GM19025 (cell line): ENCODE data around the gene GUCY1A2.

Source experiments
- ATAC-seq: cut with Tn5 transposase; IDR thresholded peaks from one replicate; pipeline ENCODE4 v1.9.1; 2021; ENCODE audit warnings: mild to moderate bottlenecking, low read depth, moderate library complexity; ENCODE audit not compliant: unreplicated experiment

GUCY1A2 gene

DNA sequence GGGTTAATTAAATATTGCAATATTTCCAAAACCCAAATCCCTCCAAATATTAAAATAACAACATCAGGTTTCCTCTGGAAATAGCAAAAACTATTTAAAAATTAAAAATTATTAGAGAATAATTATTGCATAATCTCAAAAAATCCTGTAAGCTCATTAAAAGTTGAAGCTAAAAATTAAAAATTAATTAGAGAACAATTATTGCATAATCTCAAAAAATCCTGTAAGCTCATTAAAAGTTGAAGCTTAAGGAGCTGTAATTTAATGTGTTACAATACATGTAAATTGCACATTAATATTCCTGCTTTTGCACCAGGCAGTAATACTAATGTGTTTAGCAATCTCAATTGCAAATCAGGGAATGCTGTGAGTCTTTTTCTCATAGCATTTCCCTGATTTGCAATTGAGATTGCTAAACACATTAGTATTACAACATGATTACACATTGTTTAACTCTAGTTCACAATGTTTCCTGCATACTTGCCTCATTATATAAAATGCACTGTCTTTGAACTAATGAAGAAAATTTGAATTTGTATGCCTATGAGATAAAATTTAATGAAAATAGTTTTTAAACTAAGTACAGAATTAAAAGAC, 247.7 kb downstream of the GUCY1A2 start:
- no peak for ATAC-seq

DNA sequence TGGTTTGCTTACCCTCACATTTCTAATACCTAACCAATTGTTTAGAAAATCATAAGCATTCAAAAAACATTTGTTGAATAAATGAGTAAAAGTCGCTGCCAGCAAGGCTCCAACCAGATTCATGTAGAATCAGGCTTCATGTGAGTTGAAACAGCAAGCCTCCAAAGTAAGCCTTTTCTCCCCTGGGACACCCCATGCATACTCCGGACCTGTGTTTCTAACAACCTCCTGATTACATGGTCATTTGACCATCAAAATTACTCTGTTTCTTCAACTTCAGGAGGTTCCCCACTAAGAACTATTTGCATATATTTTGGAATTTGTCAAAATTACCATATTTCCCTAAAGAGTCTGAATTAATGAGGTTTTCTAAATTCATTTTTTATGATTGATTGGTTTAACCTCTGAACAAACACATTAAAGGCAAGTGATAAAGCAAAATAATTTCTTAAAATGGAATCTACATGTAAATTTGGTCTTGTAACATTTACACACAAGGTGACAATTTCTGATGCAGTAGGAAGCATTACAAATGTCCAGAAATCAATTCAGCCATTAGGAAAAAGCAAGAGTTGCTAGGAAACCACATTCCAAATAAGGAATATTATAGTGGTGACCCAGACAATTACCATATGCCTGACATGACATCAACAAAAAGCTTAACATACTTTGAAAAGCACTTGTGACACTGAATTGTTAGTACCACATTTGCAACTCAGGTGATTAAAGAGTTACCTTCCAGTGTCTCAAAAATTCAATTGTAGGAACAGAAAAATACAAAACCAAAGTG, 252.6 kb downstream of the GUCY1A2 start:
- no peak for ATAC-seq

DNA sequence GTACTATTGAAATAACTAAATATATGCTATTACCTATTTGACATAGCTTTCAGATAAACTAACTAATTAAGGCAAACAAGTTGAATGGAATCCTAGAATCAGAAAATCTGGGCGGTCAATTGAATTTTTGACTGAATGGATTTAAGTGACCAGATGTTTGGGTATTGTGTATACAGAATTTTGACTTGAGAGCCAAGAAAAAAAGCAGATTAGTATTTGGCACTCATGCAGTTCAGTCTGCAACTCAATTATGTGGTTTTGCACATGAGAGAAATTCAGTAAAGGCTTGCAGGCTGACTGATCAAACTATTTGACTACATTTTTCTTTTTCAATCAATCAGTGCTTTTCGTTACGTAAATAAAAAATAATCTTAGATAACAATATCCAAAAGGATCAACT, 254.8 kb downstream of the GUCY1A2 start:
- ATAC-seq: no peak

DNA sequence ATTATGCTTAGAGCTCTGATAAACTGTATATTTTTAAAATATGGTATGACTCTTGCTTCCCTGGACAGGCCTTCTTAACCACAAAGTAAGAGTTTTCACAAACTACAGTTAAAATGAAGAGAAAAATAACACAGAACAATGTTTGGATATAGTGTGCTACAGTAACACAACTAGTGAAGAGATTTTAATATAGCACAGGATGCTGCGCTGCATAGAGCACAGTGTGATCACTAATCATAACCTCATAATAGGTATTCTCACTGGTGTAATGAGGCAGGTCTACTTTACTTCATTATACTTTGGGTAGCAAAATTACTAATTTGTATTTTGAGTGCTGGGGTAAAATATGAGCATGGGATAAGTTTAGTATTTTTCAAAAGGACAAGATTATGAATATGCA, 256.5 kb downstream of the GUCY1A2 start:
- no peak for ATAC-seq

DNA sequence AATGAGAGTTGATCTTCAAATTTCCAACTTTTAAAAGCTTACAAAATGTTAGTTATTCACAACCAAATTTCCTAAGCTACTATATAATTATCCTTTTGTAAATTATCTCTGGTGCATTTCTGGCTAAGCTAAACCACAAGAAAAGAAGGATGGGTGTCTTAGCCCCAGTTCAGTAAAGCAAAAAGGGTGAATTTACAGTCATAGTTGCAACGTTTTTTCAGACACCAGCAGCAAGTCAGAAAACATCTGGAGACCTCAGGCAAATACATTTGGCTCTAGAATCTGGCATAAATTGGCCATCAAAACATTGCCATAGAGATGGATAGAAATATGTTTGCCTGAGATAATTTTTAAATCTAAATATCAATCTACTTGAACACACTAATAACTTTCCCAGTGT, 257.0 kb downstream of the GUCY1A2 start:
- no peak for ATAC-seq

DNA sequence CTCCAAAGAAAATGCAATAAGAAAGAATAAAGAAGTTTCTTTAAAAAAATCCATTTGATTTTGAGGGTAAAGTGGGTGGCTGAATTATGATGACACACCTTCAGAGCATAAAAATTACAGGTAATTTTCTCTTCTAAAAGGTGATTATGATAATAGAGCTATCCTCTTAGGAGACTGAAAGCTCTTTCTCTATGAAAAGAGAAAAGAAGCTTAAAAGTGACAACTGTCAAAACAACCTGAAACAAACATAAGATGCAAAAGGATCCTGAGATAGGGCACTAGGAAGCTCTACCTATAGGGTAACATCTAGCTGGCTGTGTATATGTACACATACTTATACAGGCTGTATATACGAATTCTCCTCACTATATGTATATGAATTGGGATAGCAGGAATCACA, 270.2 kb downstream of the GUCY1A2 start:
- no peak for ATAC-seq

DNA sequence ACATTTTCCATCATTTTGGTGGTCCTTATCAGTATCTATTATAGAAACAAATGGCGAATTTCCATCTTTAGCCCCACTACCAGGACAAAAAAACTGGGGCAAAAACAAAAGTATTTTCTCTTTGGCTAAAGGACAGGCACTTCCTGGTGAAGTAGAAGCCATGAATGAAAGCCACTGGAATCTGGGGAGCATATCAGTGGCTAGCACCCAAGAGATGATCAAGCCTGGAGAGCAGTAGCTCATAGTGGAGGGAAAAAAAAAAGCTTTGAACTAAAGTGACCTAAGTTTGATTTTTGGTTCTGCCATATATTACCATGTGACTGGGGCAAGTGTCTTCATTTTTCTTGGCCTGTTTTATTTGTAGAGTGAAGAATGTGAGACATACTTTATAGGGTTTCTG, 272.3 kb downstream of the GUCY1A2 start:
- no peak for ATAC-seq

DNA sequence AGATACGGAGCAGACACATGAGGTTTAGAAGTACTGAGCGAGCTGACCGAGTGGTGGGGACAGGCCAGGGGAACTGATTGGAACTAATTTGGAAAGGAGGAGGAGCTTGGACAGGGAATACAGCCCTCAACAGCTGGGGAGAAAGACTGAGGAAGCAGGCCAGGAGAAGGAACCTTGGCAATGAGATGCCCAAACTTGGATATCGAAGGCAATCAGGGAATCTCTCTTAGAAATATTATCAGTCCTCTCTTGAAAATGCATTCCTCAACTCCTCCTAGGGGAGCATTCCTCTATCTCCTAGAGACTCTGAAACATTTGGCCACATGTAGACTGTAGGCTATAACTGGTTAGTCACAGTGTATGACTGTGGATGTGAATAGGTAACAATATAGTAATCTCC, 284.6 kb downstream of the GUCY1A2 start:
- ATAC-seq: no peak

DNA sequence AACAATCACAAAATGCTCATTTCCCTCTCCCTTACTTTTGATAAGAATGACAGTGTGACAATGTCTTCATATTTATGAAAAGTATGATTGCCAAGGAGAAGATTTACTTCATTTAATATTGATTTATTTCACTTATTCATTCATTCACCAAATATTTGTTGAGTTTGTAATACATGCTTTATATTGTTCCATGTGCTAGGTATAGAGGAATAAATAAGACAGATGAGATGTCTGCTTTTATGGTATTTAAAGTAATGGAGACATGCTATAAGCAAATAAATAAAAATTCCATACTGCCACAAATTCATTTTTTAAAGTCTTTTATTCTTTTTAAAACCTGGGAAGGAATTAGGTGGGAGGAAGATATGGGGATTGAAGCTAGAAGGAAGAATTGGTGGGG, 289.4 kb downstream of the GUCY1A2 start:
- ATAC-seq: no peak

DNA sequence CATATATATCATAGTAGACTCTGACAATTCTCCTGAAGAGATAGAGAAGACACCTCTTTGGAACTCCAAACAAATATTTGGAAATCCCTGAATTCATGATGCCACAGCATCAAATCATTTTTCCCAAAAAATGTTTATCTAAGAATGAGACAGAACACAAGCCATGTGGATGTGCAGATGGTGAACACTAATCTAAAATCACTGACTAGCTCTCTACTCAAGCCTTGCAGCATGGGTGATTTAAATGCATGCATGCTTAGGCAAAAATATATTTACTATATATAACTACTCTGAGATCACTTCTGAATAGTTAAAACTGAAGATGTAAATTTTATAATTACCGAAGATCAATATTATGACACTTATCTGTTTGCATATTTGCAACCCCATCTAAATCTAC, 289.9 kb downstream of the GUCY1A2 start:
- no peak for ATAC-seq

DNA sequence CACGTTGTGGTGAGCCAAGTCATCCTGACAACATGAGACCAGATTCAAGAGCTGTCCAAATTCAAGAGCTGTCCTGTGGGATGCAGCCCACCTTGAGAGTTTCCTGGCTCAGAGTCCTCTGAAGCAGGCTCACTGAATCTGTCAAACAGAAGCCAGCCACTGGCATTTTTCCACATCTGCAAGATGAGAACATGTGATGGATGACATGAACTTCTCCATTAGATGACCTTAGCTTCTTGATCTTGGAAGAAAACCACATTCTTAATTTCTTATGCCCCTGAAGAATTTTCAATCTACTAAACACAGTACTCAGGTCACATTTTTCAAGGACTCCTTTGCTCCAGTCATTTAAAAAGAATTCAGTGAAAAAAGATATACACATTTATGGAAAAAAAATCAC, 291.0 kb downstream of the GUCY1A2 start:
- no peak for ATAC-seq

DNA sequence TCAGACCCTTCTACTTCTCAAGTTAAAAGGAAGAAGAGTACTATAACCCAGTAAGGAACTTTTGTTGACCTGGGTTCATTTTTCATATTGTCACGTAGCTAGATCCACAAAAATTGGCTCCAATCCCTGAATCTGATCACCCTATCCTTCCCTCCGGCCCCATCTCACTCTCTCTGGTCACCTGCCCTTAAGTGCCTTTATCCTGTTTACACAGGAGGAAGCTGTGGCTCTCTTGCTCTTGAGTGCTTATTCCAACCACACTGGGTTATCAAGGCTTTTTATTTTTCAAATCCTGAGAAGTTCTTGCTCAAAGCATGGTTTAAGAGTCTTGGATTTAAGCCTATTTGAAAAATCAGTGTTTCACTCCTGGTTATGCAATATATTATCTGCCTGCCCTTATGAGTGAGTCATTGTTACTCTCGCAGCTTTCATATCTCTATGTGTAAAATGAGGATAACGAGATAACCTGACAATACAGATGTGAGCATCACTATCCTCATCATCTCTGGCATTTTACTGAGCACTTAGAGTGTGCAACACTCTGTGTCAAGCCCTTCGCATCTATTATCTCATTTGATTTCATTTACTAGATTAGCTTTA, 293.9 kb downstream of the GUCY1A2 start:
- no peak for ATAC-seq

DNA sequence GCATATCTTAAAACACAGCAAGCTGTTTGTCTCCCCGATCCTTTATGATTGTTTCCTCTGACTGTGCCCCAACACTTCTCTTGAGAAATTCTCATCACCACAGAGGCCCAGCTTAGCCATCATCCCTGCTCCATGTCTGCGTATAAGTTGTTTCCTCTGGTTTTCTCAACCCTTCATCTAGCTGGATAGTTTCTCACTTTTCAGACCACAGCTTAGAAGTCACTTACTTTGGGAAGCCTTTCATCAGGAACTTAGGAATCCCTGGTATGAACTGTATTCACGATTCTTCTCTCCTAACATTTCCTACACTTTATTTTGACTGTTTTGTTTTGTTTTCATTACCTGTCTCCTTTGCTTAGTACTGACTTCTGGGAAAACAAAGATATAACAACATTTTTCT, 295.2 kb downstream of the GUCY1A2 start:
- no peak for ATAC-seq

DNA sequence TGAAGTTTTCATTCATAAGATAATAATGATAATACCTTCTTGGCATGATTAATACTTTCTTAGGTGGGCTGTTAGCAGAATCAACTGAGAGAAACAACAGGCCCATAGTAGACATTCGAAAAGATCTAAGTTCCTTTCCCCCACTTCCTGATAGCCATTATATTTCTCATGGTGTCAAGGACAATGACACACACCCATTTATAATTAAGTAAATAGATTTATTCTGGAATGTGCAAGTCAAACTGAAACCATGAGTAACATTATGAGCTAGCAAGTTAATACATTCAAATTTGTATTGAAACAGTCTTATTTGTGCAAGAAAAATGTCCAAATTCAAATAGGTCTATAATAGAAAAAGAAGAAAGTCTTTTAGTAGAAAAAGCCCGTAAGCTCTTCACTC, 301.1 kb downstream of the GUCY1A2 start:
- no peak for ATAC-seq

DNA sequence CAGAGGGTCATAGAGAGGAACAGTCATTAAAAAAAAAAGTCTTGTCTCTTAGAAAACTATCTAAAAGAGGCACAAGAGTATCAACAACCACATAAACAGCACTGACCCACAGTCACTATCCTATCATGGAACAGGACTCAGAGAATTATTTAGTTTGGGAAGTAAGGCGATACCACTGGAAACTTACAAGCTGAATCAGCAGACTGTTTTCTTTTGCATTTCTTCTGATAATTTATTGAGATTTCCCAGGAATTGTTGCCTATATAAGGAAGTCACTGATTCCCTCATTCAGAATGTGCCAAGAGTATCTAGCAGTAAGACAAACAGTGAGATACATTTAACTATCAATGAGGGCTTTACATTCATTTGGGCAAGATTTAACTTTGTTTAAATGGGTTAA, 304.1 kb downstream of the GUCY1A2 start:
- no peak for ATAC-seq

DNA sequence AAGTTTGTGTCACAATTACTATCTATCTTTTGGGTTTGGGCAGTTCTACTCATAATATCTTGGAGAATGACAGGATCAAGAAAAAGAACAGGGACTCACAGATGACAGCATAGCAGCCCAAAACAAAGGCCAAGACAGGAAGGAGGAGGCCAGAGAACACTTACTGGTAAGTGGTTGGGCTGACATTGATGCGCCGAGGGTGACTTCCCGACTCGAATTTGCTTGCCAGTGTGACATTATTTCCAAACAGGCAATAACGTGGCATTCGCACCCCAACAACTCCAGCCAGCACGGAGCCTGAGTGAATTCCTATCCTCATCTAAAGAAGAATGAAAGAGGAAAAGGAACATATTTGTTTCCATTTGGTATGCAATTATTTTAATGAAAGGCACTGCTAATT, 309.9 kb downstream of the GUCY1A2 start:
- ATAC-seq: no peak

DNA sequence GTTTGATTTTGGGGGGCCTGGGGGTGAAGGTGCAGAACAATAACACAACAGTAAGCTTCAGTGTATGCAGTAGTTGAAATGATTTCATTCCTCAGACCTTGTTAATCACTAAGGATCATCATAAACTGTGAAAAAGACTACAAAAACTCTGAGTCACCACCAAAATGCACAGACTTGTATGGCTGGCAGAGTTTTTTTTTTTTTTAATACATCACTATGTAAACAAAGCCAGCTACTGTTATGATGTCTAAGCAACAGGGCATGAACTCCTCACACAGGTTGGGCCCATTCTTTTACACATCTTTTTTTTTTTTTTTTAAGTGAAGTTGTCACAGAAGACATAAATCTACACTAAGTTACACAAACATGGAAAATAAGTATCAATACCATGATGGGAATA, 311.9 kb downstream of the GUCY1A2 start:
- no peak for ATAC-seq

DNA sequence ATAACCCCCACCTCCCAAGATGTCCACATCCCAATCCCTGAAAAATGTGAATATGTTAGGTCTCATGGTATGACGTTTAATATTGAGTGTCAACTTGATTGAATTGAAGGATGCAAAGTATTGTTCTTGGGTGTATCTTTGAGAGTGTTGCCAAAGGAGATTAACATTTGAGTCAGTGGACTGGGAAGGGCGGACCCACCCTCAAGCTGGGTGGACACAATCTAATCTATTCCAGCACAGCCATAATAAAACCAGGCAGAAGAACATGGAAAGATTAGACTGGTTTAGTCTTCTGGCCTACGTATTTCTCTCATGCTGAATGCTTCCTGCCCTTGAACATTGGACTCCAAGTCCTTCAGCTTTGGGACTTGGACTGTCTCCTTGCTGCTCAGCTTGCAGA, 315.5 kb downstream of the GUCY1A2 start:
- no peak for ATAC-seq

DNA sequence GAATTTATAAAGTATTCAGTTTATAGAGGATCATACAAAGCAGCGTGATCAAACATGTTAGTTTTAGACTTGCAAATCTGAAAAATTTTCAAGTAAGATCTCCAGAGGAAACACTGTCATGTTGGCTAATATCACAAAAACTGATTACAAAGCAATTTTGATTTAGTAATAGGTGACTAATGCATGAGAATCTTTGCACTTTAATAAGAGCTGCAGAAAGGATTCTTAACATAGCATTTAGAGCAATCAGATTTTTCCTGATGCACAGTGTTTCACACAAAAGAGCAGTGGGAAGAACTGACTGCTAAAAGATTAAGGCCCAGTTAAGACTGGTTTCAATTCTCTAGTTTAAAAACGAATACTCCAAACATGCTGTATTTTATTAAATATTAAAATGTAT, 321.2 kb downstream of the GUCY1A2 start:
- ATAC-seq: no peak

DNA sequence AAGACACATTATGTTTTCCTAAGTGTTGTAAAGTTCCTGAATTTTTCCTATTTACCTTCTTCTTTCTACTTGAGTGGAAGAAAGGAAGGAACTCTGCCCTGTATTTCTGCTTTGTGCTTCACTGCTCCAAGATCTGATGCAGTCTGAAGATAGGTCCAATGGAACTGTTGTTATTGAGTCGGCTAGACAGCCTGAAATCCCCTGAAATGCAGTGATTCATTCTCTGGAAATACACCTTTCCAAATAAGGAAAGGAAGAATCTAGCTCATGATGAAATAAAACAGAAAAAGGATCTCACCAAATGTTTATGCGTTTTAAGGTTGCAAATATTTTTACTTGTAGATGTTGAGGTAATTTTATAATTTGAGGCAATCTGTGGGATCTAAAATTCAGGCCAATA, 322.8 kb downstream of the GUCY1A2 start:
- ATAC-seq: no peak

DNA sequence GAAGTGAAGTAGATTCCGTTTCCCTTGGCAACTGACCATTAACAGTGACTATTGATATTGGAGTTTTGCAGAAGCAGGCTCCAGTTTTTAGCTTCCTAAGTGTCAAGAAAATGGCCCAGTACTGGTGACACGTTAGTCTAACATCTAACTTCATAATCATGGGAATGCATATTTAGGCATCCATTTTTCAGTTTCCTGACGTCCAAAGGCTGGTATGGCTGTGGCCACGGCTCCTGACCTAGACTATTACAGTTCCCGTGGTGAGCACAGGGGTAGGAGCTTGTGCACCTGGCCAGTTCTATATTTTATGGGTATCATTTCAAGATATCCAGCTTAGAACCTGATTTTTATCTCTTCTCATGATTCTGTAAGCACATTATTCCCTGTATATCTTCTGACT, 323.8 kb downstream of the GUCY1A2 start:
- ATAC-seq: no peak

DNA sequence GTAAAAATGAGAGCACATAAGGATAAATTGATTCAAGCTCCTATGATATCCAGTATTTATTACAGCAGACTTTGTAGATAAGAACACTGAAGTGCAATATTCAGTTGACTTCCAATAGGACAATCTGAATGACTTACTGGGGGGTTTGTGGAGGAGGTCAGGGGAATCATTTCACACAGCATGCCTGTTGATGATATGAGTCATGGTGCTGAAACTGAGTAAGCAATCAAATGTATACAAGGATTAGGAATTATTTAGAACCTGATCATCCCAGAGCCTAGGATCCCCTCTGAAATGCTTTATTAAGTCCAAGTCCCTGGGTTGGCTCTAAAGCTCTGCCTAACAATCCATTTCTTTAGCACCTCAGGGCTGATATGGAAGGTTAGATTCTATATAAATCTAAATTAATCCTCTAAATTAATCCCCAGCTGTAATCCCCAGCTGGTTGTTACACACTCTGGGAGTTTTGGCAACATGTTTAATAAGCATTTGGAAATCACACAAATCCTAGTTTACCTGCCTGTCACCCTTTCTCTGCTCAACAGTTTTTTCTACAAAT, 326.4 kb downstream of the GUCY1A2 start:
- ATAC-seq: no peak
